Dedifferentiated amniotic fluid mesenchymal stem cell (primary cell): Measurements from ENCODE around the gene PPP1R10.

Experiments used
- DNase-seq: peaks from one replicate; pipeline ENCODE4 v3.0.0-alpha.2; 2016; ENCODE audit errors: extremely low spot score

Gene PPP1R10

DNA sequence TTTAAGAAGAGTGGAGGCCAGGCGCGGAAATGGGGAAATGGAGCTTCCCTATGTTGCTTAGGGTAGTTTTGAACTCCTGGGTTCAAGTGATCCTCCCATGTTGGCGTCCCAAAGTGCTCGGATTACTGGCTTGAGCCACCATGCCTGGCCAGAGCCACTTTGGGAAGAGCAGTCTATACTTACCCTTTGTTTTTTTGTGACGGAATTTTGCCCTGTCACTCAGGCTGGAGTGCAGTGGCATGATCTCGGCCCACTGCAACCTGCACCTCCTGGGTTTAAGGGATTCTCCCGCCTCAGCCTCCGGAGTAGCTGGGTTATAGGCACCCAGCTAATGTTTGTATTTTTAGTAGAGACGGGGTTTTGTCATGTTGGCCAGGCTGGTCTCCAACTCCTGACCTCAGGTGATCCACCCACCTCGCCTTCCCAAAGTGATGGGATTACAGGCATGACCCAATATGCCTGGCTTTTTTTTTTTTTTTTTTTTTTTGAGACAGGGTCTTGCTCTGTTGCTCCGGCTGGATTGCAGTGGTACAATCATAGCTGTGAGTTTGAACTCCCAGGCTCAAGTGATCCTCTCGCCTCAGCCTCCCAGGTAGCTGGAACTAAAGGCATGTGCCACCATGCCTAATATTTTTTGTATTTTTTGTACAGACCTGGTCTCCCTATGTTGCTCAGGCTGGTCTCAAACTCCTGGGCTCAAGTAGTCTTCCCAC, 18.0 kb downstream of the PPP1R10 start:
- DNase-seq = no peak

DNA sequence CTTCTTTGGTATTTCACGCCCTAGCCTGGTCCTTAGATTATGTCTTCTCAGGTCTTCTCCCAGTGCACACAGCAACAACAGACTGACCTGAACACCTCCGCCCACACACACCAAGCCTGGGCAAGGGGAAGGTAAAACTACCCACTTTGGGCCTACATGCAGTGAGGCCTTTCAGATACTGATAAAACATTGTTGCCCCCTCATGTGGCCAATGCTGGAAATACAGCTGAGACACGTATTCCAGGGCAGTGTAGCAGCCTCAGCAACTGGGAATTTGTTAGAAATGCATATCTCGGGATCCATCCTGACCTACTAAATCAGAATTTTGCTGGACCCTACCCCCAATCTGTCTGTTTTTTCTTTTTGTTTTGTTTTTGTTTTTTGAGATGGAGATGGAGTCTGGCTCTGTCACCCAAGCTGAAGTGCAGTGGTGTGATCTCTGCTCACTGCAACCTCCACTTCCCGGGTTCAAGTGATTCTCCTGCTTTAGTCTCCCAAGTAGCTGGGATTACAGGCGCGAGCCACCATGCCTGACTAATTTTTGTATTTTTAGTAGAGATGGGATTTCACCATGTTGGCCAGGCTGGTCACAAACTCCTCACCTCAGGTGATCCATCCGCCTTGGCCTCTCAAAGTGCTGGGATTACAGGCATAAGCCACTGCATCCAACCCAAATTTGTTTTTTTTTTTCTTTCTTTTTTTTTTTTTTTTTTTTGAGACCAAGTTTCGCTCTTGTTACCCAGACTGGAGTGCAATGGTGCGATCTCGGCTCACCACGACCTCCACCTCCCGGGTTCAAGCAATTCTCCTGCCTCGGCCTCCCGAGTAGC, 19.5 kb downstream of the PPP1R10 start:
- DNase-seq = peak; percentile 74

DNA sequence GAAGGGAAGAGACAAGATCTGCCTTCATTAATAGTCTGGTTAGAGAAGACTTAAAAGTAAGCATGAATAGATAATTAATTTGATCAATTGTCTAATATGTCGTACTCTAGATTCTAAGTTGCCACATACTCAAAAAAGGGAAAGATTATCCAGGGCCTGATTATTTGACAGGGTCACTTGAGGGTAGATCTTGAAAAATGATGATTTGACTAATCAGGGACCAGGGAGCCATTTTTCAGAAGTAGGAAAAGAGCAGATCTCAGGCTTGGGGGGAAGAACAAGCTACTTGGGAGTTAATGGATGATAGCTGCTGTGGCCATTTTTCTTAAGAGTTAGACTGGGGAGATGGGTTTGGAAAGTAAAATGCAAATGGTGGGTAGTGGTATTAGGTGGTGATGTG, 24.8 kb downstream of the PPP1R10 start:
- no peak for DNase-seq

DNA sequence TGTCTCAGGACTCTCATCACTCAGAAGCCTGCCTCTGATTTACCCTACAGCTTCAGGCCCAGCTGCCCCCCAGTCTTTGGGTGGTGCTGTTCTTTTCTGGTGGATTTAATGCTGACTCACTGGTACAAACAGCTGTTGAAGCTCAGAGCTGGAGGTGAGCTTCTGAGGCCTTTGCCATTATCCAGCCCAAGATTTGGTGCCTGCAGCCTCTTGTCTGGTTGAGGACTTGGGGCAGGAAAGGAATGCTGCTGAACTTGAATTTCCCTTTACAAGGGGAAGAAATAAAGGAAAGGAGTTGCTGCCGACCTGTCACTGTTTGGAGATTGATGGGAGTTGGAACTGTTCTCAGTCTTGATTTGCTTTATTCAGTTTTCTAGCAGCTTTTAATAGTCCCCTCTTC, 26.0 kb downstream of the PPP1R10 start:
- DNase-seq = peak; percentile 45

DNA sequence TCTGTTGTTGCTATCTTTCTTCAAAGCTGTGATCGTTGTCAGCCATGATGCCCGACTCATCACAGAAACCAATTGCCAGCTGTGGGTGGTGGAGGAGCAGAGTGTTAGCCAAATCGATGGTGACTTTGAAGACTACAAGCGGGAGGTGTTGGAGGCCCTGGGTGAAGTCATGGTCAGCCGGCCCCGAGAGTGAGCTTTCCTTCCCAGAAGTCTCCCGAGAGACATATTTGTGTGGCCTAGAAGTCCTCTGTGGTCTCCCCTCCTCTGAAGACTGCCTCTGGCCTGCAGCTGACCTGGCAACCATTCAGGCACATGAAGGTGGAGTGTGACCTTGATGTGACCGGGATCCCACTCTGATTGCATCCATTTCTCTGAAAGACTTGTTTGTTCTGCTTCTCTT, 26.5 kb downstream of the PPP1R10 start:
- DNase-seq = no peak

DNA sequence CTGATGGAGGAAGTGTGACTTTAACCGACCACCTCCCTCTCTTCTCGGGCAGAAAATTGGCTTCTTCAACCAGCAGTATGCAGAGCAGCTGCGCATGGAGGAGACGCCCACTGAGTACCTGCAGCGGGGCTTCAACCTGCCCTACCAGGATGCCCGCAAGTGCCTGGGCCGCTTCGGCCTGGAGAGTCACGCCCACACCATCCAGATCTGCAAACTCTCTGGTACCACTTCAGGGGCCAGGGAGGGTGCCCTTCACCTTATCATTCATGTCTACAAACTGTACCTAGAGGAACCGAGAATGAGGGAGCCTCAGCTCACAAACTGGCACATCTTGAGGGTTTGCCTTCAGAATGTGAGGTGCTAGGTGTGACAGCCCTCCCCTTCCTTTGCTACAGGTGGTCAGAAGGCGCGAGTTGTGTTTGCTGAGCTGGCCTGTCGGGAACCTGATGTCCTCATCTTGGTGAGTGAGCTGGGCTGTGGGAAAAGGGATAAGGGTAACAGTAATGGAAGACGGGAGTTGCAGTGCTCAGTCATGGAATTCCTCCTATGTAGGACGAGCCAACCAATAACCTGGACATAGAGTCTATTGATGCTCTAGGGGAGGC, 27.2 kb downstream of the PPP1R10 start:
- DNase-seq = no peak

DNA sequence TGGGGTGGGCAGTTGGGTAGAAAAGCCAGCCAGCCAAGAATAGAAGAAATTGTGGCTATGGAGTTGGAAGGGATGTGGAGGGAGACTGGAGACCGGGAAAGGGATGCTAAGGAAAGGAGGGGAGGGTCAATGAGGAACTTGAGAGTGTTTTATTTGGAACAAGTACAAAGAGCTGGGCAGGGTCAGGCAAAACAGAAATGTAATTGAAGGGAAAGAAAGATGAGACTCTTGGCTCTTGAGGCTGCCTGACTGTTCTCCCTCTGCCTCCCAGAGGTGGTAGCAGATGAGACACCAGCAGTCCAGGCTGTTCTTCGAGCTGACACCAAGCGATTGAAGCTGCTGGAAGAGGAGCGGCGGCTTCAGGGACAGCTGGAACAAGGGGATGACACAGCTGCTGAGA, 33.1 kb downstream of the PPP1R10 start:
- DNase-seq = no peak

DNA sequence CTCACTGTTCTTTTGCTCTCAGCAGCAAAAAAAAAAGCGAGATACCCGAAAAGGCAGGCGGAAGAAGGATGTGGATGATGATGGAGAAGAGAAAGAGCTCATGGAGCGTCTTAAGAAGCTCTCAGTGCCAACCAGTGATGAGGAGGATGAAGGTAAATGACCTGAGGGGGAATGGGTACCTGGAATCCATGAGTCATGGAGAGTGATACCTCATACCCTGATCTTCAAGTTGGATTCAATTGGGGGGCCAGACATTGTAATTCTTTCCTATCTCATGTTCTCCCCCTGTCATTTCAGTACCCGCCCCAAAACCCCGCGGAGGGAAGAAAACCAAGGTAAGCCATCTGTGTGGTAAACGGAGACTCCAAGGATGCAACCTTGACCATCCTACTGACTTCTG, 39.0 kb downstream of the PPP1R10 start:
- no peak for DNase-seq

DNA sequence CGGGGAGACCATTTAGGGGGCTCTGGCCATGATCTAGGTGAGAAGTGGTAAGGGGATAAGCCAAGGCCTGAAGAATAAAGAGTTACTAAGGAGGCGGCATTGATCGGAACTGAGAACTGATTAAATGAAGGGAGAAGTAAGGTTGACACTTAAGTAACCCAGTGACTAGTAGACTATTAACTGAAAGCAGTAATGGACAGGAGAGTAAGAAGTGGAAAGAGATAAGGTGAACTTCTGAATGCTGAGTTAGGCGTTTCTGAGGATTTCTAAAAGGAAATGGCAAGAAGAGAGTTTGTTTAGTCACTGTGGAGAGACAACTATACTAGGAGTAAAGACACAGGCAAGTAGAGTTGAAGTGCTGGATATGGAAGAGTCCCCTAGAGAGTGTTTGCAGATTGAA, 43.9 kb downstream of the PPP1R10 start:
- no peak for DNase-seq

DNA sequence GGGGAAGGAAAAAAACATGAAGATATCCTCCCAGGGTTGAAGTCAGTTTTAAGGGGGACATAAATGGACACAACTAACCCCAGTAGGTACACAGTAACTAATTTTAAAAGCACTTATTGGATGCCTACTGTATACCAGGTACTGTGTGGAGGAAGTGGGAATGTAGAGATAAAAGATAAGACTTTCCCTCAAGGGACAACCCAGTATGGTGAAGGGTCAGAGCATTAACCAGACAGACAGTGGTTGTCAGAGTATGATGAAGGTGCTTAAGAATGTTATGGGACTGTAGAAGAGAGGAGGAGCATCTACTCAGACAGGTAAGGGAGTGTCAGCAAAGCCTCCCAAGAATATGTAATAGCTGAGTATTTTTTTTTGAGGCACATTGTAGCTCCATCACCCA, 44.9 kb downstream of the PPP1R10 start:
- DNase-seq = no peak

DNA sequence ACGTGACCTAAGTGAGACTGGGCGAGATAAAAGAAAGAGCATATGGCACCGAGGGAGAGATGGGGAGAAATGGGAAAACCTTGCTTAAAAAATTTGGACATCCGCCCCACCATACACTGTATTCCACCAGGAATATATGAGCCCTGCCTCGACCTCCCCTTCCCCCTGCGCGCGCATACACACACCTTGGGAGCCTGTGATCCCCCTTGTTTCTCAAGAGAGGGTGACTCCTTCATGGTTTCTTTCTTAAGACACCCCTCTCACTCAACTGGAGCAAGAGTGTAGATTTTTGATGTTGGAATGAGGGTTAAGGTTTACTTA, 45.3 kb downstream of the PPP1R10 start:
- DNase-seq = no peak

DNA sequence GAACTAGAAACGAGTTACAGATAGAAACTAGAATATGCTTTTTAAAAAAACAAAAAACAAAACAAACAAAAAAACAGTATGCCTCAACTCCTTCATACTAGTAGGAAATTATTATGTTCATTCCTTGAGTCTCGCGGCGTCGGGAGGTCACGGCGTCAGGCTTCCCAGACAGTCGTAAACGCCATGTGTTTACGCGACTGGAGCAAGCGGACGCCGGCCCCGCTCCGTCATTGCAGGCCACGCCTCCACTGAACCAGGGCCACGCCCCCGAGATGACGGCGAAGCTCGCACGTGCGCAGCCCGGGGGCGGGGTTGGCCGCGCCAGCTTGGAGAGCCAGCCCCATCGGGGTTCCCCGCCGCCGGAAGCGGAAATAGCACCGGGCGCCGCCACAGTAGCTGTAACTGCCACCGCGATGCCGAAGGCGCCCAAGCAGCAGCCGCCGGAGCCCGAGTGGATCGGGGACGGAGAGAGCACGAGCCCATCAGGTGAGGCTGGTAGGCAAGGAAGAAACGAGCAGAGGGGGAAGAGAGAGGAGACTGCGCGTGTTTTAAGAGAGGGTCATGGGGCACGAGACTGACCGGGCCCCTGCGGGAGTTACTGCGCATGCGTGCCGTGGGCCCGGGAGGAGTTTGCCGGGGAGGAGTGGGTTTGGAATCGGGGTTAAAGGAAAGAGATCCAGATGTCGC, 45.8 kb downstream of the PPP1R10 start, which contains the start of gene ABCF1:
Gene ABCF1 (plus strand): TSS at position 368 of the 687 bp plus-strand sequence. CDS start 46 bp downstream, at position 414.
- DNase-seq = peak; percentile 95

DNA sequence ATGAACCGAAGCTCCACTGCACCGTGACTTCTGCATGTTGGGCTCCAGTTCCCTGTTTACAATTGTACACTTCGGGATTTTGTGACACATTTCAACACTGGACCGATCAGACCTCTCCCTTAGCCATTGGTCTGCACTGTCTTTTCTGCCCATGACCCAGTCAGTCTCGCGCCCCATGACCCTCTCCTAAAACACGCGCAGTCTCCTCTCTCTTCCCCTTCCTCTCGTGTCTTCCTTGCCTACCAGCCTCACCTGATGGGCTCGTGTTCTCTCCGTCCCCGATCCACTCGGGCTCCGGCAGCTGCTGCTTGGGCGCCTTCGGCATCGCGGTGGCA, 46.3 kb downstream of the PPP1R10 start:
- DNase-seq = peak; percentile 15

DNA sequence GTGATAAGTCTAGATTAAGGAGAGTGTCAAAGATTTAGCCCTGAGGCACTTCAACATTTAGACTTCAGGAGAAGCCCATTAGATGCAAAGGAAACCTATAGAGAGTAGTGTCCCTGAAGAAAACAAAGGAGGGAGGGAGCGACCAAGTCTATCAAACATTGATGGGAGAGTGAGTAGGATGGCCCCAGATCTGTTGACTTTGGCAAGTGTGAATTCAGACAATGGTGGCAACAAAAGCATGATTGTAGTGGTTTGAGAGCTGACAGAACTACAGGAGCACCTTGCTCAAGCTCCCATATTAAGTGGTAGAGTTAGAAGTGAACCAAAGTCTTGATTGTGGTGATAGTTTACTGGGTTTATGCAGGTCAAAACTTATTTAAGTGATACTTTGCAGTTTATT, 46.8 kb downstream of the PPP1R10 start:
- DNase-seq = no peak

DNA sequence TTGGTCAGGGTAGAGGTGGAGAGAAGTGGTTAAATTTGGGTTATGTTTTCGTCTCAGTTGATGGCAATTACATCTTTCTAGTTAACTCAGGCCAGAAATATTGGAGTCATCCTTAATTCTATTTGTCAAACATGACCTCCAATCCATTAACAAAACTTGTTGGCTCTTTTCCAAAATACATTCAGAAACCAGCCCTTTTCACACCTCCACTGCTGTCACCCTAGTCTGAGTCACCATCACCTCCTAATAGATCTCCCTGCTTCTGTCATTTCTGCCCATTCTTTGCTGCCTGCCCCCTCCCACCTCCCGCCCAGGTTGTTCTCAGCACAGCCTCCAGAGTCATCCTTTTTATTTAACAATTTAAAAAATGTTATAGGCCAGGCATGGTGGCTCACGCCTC, 48.8 kb downstream of the PPP1R10 start:
- no peak for DNase-seq

DNA sequence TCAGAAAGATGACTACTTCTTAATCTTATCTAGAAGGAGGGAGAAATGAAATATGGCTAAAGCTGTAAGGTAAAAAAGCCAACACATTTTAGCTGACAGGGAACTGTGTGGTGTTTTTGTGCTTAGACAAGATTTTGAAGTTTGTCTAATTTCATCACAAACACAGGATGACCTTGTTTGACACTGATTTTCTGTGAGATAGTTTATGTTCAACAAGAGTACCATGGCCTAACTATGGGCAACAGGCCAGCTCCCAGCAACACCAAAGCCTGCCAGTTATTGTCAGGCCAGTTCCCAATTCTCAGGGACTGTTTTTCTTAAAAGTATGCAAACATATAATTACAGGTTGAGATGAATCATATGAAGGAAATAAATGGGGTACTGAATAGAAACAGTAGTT, 51.3 kb downstream of the PPP1R10 start:
- no peak for DNase-seq

DNA sequence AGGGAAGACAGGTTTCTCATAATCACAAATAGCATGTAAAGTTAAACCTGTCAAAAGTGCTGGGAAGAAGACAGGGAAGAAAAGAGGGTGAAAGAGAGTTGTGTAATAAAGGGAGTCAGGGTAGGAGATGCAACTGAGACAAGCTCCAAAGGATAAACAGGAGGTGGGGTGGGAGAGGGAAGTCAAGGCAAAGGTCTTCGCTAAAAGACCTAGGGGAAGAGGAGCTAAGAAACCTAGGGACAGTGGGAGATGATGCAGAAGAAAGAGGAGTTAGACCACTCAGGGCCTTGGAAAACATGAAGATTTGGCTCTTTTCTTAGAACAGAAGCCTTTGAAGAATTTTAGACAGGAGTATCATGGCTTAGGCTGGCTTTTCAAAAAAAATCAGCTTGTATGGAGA, 52.9 kb downstream of the PPP1R10 start:
- no peak for DNase-seq

DNA sequence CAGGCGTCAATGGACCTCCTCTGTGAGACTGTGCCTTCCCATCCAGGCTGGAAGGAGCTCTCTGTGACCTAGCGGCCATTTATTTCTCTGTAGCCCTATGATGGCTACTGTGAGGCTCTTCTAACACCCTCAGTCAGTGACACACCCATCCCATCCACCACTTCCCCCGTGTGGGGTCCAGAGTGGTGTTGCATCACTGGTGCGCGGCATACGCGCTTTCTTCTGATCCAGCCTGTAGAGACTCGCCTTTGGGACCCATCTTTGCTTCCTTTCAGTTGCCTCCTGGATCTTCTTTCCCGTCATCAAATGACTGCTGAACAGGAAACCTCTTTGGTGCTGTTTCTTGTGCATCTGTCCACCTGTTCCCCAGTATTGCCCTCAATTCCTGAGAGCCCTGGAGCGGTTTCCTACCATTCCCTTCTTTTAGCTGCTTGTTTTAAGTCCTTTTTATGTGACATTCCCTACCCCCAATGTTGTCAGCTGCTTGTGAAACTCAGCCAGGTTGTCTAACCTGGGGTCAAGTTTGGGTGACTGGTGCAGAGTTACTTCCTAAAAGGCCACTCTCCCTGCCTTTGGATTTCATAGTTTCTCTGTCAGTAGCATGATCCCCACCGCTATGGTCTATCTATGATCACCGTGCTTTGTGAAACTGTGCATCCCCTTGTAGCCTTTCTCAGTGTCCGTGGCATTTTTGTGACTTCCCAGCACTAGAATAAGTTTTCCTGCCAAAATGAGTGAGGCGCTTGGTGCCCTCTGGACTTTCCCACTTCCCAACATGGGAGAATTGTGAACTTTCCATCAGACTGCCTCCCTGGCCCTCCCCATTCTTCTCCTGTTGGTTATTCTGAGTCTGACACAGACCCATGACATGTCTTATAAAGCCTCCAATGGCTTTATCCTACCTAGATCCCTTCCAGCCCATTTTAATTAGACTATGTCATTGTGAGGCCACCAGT, 54.3 kb downstream of the PPP1R10 start:
- DNase-seq = no peak

DNA sequence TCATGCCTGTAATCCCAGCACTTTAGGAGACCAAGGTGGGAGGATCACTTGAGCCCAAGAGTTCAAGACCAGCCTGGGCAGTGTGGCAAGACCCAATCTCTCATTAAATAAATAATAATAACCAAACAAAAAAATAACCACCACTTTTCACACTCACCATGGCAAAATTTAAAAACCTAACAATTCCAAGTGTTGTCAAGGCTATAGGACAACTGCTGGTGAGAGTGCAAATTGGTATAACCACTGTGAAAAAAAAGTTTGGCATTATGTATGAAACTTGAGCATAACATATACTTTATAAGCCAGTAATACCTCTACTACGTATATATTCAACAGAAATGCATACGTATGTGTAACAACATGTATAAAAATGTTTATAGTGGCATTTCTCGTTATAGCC, 56.1 kb downstream of the PPP1R10 start:
- no peak for DNase-seq

DNA sequence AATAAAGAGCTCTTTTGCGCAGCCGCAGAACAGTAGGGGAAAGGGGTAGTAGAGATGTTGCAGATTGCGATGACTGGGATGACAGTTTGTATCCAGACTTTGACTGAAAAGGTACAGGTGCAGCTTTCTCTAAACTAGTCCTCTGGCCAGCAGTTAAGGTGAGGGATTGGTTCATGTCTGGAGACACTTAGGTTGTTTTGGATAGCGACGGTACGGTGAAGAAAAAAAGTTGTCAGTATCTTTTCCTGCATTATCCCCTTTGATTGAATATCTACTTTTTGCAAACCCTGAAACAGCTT, 59.4 kb downstream of the PPP1R10 start:
- DNase-seq = no peak

DNA sequence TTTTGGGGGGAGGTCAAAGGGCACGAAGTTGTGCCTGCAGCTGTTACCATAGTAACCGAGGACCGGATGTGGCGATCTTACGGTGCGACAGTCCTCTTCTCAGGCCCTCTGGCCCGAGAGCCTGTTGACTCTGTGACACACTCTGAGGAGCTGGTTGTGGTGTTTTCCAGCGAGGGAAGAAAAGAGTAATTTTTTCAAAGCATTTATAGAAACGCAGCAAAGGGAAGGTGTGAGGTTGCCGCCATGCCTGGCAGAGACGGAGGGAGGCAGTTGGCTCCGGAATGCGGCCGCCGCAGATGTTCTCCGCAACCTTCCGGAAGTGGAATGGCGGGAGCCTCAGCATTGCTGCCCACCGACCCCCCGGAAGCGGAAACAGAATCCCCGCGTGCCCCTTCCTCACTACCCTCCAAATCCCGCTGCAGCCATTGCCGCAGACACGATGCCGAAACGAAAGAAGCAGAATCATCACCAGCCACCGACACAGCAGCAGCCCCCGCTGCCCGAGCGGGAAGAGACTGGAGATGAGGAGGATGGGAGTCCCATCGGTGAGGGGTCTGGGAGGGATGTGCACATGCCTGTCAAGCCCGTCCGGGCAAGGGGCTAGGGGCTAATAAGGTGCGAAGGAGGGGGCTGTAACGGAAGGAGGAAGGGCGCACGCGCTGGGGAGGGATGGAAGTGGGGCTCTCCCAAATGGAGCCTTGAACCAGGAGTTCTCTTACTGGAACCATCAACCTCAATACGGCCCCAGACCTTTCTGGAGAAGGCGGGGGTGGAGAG, 59.9 kb downstream of the PPP1R10 start, which contains the start of gene PRR3:
Gene PRR3 (plus strand): TSS at position 390 of the 777 bp plus-strand sequence. CDS start 50 bp downstream, at position 440.
- peak; percentile 85 for DNase-seq
